GM10248 (cell line): ENCODE measurements around the gene RBKS.

Experiments
- CTCF ChIA-PET: fragments of 300-600 bp; sonication (Branson Sonifier 250); formaldehyde crosslinking; extraction: SDS; loops from one replicate; lab custom pipeline; 2021; ENCODE audit warnings: antibody characterized with exemption; lab: Yijun Ruan, JAX
- POLR2A ChIA-PET: fragments of 350-650 bp; sonication (Branson Sonifier 250); formaldehyde crosslinking; extraction: SDS; loops from one replicate; lab custom pipeline; 2020; ENCODE audit warnings: antibody characterized with exemption; lab: Yijun Ruan, JAX
- DNase-seq: peaks from one replicate; pipeline ENCODE4 v3.0.0; 2012; ENCODE audit errors: extremely low spot score
- CTCF ChIP-seq: IDR thresholded peaks from 2 replicates; pipeline ENCODE4 v1.5.1; 2012; ENCODE audit warnings: mild to moderate bottlenecking, low read depth; ENCODE audit errors: extremely low read depth, missing control alignments, control extremely low read depth

RBKS gene

GRCh38 chr2:27915191-27915590, 25.0 kb upstream of the RBKS start:
- TF ChIP-seq CTCF, result no peak
- no peak for DNase-seq
- CTCF ChIA-PET, result interaction anchor here (1.0 to 1.4 kb wide), 3 partner anchors 10 to 30 kb away, joined by 3 to 6 read pairs (median 5); no protein-coding TSS in a partner anchor

GRCh38 chr2:27914805-27915175, 24.6 kb upstream of the RBKS start:
- ChIA-PET CTCF (interaction anchor here (0.9 to 1.4 kb wide), 5 partner anchors 9 to 30 kb away, joined by 3 to 6 read pairs (median 4); no protein-coding TSS in a partner anchor), POLR2A (no interaction called here)
- TF ChIP-seq CTCF, result no peak
- no peak for DNase-seq

More at GRCh38 chr2:27915191-27915590, 25.0 kb upstream of the RBKS start:
- POLR2A ChIA-PET, result no interaction called here

GRCh38 chr2:27914041-27914804, 24.0 kb upstream of the RBKS start:
- no peak for DNase-seq
- ChIA-PET POLR2A (no interaction called here), CTCF (interaction anchor here (0.9 to 1.4 kb wide), 7 partner anchors 9 to 40 kb away, joined by 3 to 6 read pairs (median 3); no protein-coding TSS in a partner anchor)
- TF ChIP-seq CTCF, result no peak

- DNase-seq, result no peak
- CTCF ChIA-PET, result no interaction called here
- no peak for TF ChIP-seq CTCF
- POLR2A ChIA-PET, result no interaction called here
Observed at GRCh38 chr2:27912512-27912911, 22.3 kb upstream of the RBKS start.

GRCh38 chr2:27911458-27912210, 21.4 kb upstream of the RBKS start:
- POLR2A ChIA-PET, result no interaction called here
- TF ChIP-seq CTCF, result no peak
- CTCF ChIA-PET, result no interaction called here
- DNase-seq, result no peak

GRCh38 chr2:27909901-27910300, 19.7 kb upstream of the RBKS start:
- no peak for TF ChIP-seq CTCF
- DNase-seq, result no peak
- CTCF ChIA-PET, result no interaction called here
- POLR2A ChIA-PET, result no interaction called here
